ENCODE results near the gene SPG21. TPM values are rescaled to one million over a fixed set of nuclear protein-coding genes. Genes with fewer than 3 reads are reported as not detected.

Gene SPG21
- total and polyA plus RNA-seq, 11 donors: 34.9 to 70.3 (median 48.7) TPM

DNA sequence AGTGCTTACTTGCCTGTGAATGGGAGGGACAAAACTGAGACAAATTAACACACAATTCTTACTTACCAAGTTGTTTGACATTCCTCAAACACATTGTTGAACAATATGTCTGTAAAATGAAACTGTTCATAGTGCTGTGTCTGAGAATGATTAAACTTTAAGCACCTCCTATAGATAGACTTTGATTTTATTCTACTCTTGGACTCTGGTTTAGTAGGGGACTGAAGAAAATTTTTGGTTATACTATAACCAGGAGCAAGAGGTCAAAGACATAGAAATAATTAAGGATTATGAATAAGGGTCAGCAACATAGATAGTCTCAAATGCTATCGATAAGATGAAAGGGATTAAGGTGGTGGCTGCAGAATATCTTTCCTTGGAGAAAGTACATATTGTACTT, 47.6 kb upstream of the SPG21 start:
- 92 to 98% (median 95%) methylated on average over 1 of the region's 1 CpG for WGBS, 4 donors

DNA sequence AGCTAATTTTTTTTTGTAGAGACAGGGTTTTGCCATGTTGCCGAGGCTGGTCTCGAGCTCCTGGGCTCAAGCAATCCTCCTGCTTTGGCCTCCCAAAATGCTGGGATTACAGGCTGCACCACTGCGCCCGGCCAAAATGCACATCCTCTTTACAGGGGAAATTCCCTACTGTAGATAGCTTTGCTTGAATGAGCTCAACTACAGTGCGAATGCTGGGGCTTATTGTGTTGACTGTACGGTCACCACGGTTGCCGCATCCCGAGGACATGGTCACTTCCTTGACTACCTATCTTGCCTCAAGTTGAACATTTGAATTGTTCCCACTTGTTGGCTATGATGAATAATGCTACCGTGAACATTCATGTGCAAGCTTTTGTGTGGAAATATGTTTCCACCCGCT, 45.0 kb upstream of the SPG21 start:
- peaks cover 0 to 5% (median 0%) of the 10 kb centered on the region in 9 donors for H3K27me3 ChIP-seq
- TF ChIP-seq, protein P1, sequence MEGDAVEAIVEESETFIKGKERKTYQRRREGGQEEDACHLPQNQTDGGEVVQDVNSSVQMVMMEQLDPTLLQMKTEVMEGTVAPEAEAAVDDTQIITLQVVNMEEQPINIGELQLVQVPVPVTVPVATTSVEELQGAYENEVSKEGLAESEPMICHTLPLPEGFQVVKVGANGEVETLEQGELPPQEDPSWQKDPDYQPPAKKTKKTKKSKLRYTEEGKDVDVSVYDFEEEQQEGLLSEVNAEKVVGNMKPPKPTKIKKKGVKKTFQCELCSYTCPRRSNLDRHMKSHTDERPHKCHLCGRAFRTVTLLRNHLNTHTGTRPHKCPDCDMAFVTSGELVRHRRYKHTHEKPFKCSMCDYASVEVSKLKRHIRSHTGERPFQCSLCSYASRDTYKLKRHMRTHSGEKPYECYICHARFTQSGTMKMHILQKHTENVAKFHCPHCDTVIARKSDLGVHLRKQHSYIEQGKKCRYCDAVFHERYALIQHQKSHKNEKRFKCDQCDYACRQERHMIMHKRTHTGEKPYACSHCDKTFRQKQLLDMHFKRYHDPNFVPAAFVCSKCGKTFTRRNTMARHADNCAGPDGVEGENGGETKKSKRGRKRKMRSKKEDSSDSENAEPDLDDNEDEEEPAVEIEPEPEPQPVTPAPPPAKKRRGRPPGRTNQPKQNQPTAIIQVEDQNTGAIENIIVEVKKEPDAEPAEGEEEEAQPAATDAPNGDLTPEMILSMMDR (IDR thresholded peaks at IDR 0.05): no peak
- H3K36me3 ChIP-seq: no peaks in the 10 kb centered on the region
- no peak overlapping the region for H3K4me3 ChIP-seq
- intact Hi-C loops (cut with DNase I): loop anchor here in 7 of 10 donors (5.0 to 10.0 kb wide), 5 partner anchors 50 to 263 kb away; partner anchors contain the start of gene RNU5A-1 (in 2 of the 7)
- H3K9me3 ChIP-seq: no peaks in the 10 kb centered on the region
- H3K27ac ChIP-seq: no peak overlapping the region
- 84 to 92% (median 88%) methylated on average over 11 of the region's 11 CpGs for WGBS, 4 donors
- ATAC-seq: no peak
- no peak for DNase-seq
- peaks cover 0 to 16% (median 0%) of the 10 kb centered on the region in 12 donors for H3K4me1 ChIP-seq

More for the DNA sequence above, 47.6 kb upstream of the SPG21 start:
- intact Hi-C loops (cut with DNase I): loop anchor here in 4 of 10 donors (10.0 kb wide), 3 partner anchors 47 to 257 kb away; partner anchors contain the start of gene RNU5A-1 (in 1 of the 4)
- TF ChIP-seq, protein P1 (IDR thresholded peaks at IDR 0.05): no peak
- TF ChIP-seq POLR2A (IDR thresholded peaks at IDR 0.05): no peak
- H3K9me3 ChIP-seq: no peaks in the 10 kb centered on the region
- H3K27ac ChIP-seq: no peak overlapping the region
- no peak overlapping the region for H3K4me3 ChIP-seq
- H3K36me3 ChIP-seq: no peaks in the 10 kb centered on the region
- DNase-seq (no peak), ATAC-seq (no peak)
- H3K4me1 ChIP-seq: peaks cover 0 to 16% (median 0%) of the 10 kb centered on the region in 12 donors
- H3K27me3 ChIP-seq: peaks cover 0 to 5% (median 0%) of the 10 kb centered on the region in 9 donors

- ATAC-seq (no peak), DNase-seq (no peak)
- Histone ChIP-seq H3K27ac (no peak overlapping the region), H3K9me3 (no peaks in the 10 kb centered on the region), H3K4me1 (peaks cover 0 to 18% (median 0%) of the 10 kb centered on the region in 12 donors), H3K27me3 (peaks cover 0 to 5% (median 0%) of the 10 kb centered on the region in 9 donors), H3K4me3 (no peak overlapping the region), H3K36me3 (no peaks in the 10 kb centered on the region)
- intact Hi-C loops (cut with DNase I): loop anchor here in 7 of 10 donors (2.0 to 10.0 kb wide), 6 partner anchors 49 to 264 kb away; partner anchors contain the start of gene RNU5A-1 (in 2 of the 7)
- no peak for TF ChIP-seq POLR2A (IDR thresholded peaks at IDR 0.05)
- TF ChIP-seq, protein P1 (IDR thresholded peaks at IDR 0.05): peak in 10 of 12 donors; percentile 15 to 62 (median 42)
- 24 to 32% (median 28%) methylated on average over 4 of the region's 4 CpGs for WGBS, 4 donors
These were observed 44.0 kb upstream of the SPG21 start for GRCh38 chr15:65033659-65034269.

DNA sequence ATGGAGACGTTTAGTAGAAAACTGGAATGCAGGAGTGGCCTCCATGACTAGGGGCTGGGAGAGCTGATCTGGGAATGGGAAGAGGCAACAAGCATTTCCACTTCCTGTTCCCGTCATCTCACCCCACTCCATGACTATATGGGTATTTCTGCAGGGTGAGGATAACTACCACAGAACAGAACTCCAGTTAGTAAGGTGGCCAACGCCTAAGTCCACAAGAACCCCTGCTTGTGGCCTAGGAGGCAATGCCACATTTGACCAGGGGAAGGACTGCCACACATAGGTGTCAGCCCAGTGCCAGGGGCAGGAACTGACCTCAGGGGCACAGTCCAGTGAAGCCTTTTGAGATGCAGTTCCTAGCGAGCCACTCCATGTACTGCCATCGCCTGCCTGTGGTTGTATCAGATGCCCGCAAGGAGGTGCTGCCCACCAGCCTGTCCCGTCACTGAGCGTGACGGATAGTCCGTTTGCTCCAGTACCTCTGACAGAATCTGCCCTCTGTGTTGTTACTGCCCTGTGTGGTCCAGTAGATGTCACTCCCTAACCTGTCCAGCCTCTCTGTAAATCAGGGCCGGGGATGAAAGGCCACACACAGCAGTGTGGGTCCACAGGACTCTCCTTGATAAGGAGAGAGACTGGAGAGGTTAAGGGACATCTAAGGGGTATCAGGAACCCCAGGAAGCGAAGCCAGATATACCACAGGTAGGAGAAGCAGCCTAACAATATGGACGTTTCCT, 43.3 kb upstream of the SPG21 start:
- peak; percentile 40 to 72 (median 66) for DNase-seq
- ATAC-seq: peak; percentile 55 to 81 (median 74)
- no peaks in the 10 kb centered on the region for H3K9me3 ChIP-seq
- intact Hi-C loops (cut with DNase I): loop anchor here in 7 of 10 donors (2.0 to 10.0 kb wide), 6 partner anchors 50 to 264 kb away; partner anchors contain the start of gene RNU5A-1 (in 2 of the 7)
- no peak for TF ChIP-seq POLR2A (IDR thresholded peaks at IDR 0.05)
- TF ChIP-seq, protein P1 (IDR thresholded peaks at IDR 0.05): peak; percentile 38 to 67 (median 58)
- 28 to 47% (median 34%) methylated on average over 8 to 13 of the region's 13 CpGs for WGBS, 4 donors
- H3K36me3 ChIP-seq: no peaks in the 10 kb centered on the region
- peaks cover 0 to 5% (median 0%) of the 10 kb centered on the region in 9 donors for H3K27me3 ChIP-seq
- peaks cover 0 to 26% (median 6%) of the 10 kb centered on the region in 12 donors for H3K4me1 ChIP-seq
- H3K27ac ChIP-seq: no peak overlapping the region
- no peak overlapping the region for H3K4me3 ChIP-seq
